Measurements from ENCODE around the gene RPL4.

GRCh38 chr15:66484539-66485112 lies 20.0 kb downstream of the RPL4 start:
- no peak for TF ChIP-seq CTCF (IDR thresholded peaks at IDR 0.05)
- no peak for TF ChIP-seq POLR2A (IDR thresholded peaks at IDR 0.05)
- TF ChIP-seq POLR2AphosphoS5 (IDR thresholded peaks at IDR 0.05; ENCODE audit: insufficient read depth in 1 of 2, low read depth in 1 of 2) = no peak

Measured in vagina (tissue), 2 donors.